GM12878 (cell line): Measurements from ENCODE around the gene ZNF512B. TPM values are rescaled to one million over a fixed set of nuclear protein-coding genes. Genes with fewer than 3 reads are reported as not detected.

Source experiments
- GATAD2B ChIP-seq: fragments of 450-650 bp; conservative IDR thresholded peaks from 2 replicates; pipeline ENCODE4 v1.6.1; 2017; ENCODE audit warnings: low read depth, mild to moderate bottlenecking, moderate library complexity
- IKZF2 ChIP-seq, 2 experiments: fragments of 450-650 bp; IDR thresholded peaks; 2 replicates each; pipeline ENCODE4 v1.6.1; 2017; ENCODE audit warnings: mild to moderate bottlenecking in 2 of 2, moderate library complexity in 2 of 2
- MEF2B ChIP-seq: fragments of 450-650 bp; IDR thresholded peaks from 2 replicates; pipeline ENCODE4 v1.6.1; 2018; ENCODE audit warnings: mild to moderate bottlenecking, moderate library complexity; ENCODE audit not compliant: partially characterized antibody, poor library complexity, severe bottlenecking
- MYC ChIP-seq: IDR thresholded peaks from 2 replicates; pipeline ENCODE4 v1.6.1; 2011; ENCODE audit warnings: mild to moderate bottlenecking, low read length, moderate library complexity, inconsistent platforms; ENCODE audit not compliant: insufficient read depth, insufficient replicate concordance, insufficient read length, severe bottlenecking
- NR2C2 ChIP-seq: IDR thresholded peaks from 2 replicates; pipeline ENCODE4 v1.6.1; 2011; ENCODE audit warnings: borderline replicate concordance, low read depth; ENCODE audit not compliant: control insufficient read depth, insufficient read length
- NR2F1 ChIP-seq: fragments of 450-650 bp; conservative IDR thresholded peaks from 2 replicates; pipeline ENCODE4 v1.6.1; 2017; ENCODE audit warnings: mild to moderate bottlenecking
- RAD21 ChIP-seq: IDR thresholded peaks from 2 replicates; pipeline ENCODE4 v1.6.1; 2011; ENCODE audit warnings: mild to moderate bottlenecking, low read depth, low read length, moderate library complexity; ENCODE audit not compliant: insufficient read depth
- RB1 ChIP-seq: fragments of 450-650 bp; formaldehyde crosslinking; IDR thresholded peaks from 2 replicates; pipeline ENCODE4 v1.6.1; 2017; ENCODE audit warnings: mild to moderate bottlenecking, borderline replicate concordance
- ZNF217 ChIP-seq: fragments of 450-650 bp; IDR thresholded peaks from 2 replicates; pipeline ENCODE4 v1.6.1; 2017; ENCODE audit warnings: antibody characterized with exemption, mild to moderate bottlenecking
- ZNF24 ChIP-seq: fragments of 450-650 bp; IDR thresholded peaks from 2 replicates; pipeline ENCODE4 v1.6.1; 2017; ENCODE audit warnings: antibody characterized with exemption, mild to moderate bottlenecking
- ZNF384 ChIP-seq: IDR thresholded peaks from 2 replicates; pipeline ENCODE4 v1.6.1; 2012; ENCODE audit warnings: low read depth, mild to moderate bottlenecking, low read length, improper control_type of control experiment, borderline replicate concordance
- polyA plus RNA-seq, 11 experiments: library from polyadenylated mRNA; depleted of rRNA in 4 of 11; unstranded in 6 of 11; stranded (reverse) in 5 of 11; fragments of >200 nt; fragmentation: Nextera tagmentation in 4 of 11; fragmentation: Illumina TruSeq in 1 of 11; extraction: Ambion mirVana in 4 of 11; extraction: Trizol in 1 of 11; gene quantifications; 1 replicate in 1 of 11; 2 replicates in 10 of 11; pipeline versions ENCODE4 v1.2.1 to v1.2.3, GENCODE V29; 2011 to 2016; ENCODE audit warnings: inconsistent platforms in 2 of 11, missing spikeins in 2 of 11, low read depth in 1 of 11
- total RNA-seq, 4 experiments: library from RNA; depleted of rRNA in 3 of 4; stranded (reverse); fragments of >200 nt in 3 of 4; fragmentation: Illumina TruSeq in 1 of 4; extraction: Trizol in 1 of 4; gene quantifications; 2 replicates each; pipeline versions ENCODE4 v1.2.1 to v1.2.3, GENCODE V29; 2013 to 2021
- TF ChIP-seq, protein P1 (sequence below): IDR thresholded peaks from 2 replicates; pipeline ENCODE4 v1.6.1; 2011; ENCODE audit warnings: low read depth, low read length, improper control_type of control experiment, borderline replicate concordance
- TF ChIP-seq, protein P2 (sequence below): IDR thresholded peaks from 2 replicates; pipeline ENCODE4 v1.6.1; 2012; ENCODE audit warnings: low read length, inconsistent platforms

Gene ZNF512B
- total and polyA plus RNA-seq, 10 of the 15 experiments (the other 5 are each of a cell fraction or from before 2014, with no cell fraction given) = 0.06 to 23.9 (median 4.0) TPM

DNA sequence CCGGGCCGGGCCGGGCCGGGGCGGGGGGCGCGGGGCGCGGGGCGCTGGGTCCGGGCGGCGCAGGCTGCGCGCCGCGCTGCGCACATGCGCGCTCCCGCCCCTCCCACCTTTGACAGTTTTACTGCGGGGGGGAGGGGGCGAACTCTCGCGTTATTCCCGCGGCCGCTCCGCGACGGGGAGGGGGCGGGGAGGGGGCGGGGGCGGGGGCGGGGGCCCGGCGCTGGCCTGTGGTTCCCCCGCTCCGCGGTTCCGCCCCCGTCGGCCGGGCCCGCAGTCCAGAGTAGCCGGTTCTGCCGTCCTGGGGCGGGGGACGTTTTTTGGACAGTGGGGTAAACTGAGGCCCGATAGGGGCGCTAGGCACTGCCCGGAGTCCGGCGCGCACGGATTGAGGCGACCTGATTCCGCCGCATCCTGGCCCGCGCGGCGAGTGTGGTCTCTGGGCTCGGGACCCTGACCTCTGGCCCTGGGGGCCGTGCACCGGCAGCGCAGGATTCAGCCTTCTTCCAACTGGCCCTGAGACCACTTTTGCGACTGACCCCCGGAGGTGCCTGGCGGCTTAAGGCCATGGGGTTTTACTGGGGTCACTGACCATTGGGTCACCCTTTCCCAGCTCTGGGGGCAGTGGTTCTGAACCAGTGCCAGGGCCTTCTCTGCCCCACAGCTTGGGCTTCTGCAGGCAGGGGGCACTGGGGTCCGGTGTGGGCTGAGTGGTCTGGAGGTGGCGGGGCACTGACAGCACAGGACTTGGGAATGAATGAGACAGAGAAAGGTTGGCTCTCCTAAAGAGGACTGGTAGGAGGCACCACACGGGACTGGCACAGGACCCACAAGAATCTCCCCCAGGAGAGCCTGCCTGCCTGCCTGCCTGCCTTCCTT lies at the start of gene ZNF512B (continued):
- TF ChIP-seq MYC (no peak), NR2F1 (peak; percentile 85), RAD21 (no peak), ZNF24 (no peak), RB1 (no peak), ZNF217 (no peak), IKZF2 (IDR thresholded peaks at IDR 0.05) (no peak), MEF2B (no peak), ZNF384 (no peak), NR2C2 (no peak), GATAD2B (peak; percentile 69; the same call in 1 of the 2 replicates)
- TF ChIP-seq, protein P1, sequence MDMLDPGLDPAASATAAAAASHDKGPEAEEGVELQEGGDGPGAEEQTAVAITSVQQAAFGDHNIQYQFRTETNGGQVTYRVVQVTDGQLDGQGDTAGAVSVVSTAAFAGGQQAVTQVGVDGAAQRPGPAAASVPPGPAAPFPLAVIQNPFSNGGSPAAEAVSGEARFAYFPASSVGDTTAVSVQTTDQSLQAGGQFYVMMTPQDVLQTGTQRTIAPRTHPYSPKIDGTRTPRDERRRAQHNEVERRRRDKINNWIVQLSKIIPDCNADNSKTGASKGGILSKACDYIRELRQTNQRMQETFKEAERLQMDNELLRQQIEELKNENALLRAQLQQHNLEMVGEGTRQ = no peak
- TF ChIP-seq, protein P2, sequence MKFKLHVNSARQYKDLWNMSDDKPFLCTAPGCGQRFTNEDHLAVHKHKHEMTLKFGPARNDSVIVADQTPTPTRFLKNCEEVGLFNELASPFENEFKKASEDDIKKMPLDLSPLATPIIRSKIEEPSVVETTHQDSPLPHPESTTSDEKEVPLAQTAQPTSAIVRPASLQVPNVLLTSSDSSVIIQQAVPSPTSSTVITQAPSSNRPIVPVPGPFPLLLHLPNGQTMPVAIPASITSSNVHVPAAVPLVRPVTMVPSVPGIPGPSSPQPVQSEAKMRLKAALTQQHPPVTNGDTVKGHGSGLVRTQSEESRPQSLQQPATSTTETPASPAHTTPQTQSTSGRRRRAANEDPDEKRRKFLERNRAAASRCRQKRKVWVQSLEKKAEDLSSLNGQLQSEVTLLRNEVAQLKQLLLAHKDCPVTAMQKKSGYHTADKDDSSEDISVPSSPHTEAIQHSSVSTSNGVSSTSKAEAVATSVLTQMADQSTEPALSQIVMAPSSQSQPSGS = no peak
